Stromal cell of bone marrow (primary cell): ENCODE results near the gene ARPIN.
"Not testable (repeated sequence)": the region's sequence is repeated elsewhere in the genome, so short reads cannot be mapped to it uniquely, and the experiment has no call there.

Experiments used
- DNase-seq: peaks from one replicate; pipeline ENCODE4 v3.0.0-alpha.2; 2012; ENCODE audit warnings: low read depth

The ARPIN gene

DNA sequence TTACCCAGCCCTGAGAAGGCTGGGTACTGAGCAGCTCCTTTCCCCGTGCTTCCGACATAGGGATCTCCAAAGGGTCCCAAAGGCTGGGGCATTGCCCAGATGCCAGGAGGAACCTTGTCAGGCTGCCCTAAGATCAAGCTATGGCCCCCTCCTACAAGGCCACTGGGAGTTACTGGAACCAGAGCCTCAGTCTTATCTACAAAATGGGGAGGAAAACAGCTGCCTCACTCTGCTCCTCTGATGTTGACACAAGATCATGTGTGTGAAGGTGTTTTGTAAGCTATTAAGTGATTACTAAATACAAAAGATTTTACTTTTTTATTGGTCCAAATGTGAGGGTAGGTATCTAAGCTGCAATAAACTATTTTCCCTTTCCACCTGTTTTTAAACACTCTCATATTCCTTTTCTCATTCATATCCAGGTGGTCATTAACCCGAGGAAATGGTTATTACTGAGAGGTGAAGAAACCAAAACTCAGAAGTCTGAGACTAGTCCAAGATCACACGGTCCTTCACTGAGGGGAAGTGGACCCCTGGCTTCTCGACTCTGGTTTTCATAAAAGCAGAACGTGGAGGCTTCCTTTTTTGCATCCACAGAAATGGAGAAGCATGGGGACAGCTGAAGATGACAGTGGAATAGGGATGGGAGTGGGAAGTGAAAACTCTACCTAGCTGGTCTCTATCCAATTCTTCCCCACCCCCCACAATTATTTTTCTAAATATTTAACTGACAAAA, 1.7 kb downstream of the ARPIN start:
- no peak for DNase-seq

DNA sequence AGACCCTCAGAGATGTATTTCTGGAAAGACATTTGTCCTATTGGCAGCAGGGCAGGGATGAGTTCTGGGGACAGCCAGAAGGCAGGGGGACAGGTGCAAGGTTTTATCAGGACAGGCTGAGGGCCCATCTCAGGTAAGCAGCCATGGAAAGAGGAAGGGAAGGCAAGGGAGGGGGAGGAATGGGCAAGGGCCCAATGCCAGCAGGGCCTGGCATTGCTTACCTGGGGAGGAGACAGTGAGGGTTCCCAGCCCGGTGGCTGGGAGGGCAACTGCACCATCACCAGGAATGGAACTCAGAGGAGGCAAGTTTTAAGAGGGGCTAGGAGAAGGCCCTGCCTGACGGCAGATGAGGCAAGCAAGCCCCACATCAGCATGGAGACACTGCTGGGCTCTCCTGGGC, 3.1 kb downstream of the ARPIN start:
- DNase-seq = no peak

DNA sequence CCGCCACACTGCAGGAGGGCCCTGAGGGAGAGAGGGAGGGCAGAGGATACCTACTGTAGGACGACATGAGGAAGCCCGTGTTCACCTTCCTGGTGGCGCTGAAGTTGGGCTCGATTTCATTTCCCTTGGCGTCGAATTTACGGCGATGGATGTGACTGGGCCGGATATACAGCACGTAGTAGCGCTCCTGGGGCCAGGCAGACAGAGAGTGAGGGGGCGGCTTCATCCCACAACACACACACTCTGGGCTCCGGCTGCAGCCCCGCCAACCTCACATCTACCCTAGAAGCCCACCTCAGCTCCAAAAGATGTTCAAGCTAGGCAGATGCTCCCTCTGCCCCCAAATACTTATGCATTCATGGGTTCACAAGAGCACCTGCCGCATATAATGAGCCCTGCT, 4.5 kb downstream of the ARPIN start:
- DNase-seq = no peak

DNA sequence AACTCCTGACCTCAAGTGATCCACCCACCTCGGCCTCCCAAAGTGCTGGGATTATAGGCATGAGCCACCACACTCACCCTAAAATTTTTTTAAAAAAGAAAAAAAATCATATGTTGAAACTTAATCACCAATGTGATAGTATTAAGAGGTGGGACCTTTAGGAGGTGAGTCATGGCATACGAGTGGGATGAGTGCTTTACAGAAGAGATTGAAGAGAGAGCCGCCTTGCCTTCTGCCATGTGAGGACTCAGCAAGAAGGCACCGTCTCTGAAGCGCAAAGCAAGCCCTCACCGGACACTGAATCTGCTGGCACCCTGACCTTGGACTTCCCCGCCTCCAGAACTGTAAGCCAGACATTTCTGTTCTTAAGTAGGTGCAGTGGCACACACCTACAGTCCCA, 5.5 kb downstream of the ARPIN start:
- no peak for DNase-seq

DNA sequence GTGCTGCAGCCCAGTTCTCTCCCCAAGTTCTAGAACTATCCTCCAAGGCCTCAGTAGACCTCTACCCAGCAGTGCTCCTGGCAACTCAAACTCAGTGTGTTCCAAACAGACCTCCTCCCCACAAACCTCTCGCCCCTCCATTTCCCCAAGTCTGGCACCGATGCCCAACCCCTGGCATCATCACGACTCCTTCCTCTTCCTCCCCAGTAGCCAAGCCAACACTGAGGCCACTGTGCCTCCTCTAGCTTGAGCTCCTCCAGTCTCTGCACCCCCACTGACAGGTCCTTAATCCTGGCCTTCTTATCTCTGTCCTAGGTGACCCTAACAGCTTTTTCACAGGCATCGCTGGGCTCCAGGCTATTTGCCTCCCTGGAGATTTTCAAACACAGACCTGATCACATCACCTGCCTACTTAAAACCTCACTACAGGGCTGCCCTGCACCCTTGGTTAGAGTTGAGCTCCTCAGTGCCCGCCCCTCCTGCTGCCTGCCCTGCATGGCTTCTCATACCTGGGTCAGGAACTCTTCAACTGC, 6.8 kb downstream of the ARPIN start:
- DNase-seq = no peak

DNA sequence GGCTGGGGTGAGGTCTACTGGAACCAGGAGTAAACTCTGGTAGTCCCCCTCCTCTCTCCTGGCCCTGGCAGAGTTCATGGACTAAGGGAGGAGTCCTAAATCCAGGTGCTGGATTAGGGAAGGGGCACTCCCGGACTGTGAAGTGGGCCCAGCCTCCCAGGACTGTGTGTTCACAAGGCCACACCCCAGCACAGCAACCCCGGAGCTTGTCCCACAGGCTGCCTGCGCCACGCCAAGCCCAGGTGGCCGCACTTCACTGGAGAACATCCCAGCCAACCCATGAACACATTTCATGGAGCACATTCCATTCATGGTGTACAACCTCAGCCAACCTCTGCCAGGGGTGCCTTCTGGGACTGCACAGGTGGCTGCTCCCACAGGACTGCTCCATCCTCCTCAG, 8.2 kb downstream of the ARPIN start:
- DNase-seq = no peak

DNA sequence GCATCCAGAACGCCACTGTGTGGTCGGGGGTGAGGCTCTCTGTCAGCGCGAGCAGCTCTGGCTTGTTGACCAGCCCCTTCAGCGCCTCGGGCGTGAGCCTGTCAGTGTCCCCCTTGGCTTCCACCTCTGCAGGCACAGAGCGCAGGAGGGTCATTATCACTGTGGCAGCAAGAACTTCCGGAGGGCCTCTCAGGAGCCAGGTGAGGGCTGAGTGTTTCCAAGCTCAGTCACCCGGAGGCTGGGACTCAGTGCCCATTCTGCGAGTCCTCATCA, 9.0 kb downstream of the ARPIN start:
- no peak for DNase-seq

DNA sequence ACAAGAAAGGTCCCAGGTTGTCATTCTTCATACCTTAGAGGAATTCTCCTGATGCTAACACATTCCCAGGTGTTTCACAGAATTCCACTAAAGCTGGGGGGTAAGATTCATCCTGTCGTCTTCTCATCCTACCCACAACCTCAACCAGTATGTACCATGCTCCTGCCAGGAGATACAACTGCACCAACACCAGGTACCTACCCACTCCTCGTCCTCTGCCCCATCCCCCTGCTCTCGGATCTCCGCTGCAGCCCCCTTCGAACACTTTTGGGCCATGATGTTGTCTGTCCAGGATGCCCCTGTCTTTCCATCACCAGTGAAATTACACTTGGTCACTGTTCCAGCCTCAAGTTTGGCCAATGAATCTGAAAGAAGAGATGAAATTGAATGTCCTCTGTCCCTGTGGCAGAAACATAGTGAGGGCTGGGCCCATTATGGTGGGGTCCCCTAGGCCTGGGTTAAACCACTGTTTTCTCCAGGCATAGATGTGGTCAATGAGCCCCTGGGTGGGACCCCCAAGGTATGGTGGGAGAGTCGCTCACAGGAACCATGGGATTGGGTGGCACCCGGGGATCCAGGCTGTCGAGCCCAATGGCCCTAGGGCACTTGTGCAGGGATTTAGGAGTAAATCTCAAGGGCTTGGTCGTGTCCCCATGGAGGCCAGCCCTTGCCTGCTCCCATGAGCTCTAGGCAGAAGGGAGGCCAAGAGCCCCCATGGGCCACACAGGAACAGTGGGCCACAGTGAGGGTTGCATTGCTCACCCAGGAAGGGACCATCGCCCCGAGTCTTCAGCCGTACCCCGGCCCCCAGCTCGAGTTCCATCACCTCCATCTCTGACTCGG, 9.5 kb downstream of the ARPIN start:
- DNase-seq = no peak

DNA sequence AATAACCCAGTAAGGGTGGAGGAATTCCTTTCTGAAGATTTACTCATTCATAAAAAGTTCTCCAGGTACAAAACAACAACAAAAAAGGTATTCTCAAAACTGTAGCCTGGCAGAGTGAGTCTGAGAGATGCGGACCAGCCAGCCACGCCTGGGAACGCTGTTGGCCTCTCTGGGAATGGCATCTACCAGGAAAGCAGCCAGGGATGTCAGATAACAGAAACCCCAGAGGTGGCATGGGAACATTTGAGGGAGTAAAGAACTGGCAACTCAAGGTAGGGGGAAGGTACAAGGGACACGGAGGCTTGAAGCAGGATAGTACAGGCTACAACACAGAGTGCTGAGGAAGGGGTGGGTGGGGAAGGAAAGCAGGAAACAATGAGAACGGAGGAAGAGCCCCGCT, 11.9 kb downstream of the ARPIN start:
- no peak for DNase-seq

DNA sequence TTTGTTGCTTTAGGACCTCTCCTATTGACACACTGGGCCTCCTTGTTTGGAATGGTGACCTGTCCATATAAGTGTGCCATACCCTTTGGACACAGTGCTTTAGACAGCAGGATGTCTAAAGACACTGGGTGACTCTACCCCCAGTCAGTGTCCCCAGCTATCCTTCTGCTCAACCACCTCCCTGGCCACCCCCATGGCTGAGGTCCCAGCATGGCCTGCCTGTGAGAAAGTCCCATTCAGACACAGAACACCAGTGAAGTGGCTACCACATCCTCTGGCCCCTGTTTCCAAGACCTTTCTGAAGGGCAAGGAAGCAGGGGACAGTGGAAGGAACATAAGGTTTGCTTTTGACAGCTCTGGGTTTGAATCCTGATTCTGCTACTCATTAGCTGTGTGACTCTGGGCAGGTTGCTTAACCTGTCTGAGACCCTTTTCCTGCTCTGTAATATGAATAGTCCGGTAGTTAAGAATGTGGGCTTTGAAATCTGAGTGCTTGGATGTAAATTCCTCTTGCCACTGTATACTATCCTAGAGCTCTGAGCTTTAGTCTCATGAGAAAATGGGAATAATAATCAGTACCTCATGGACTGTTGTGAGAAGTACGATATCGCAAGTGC, 12.7 kb downstream of the ARPIN start:
- DNase-seq = no peak

DNA sequence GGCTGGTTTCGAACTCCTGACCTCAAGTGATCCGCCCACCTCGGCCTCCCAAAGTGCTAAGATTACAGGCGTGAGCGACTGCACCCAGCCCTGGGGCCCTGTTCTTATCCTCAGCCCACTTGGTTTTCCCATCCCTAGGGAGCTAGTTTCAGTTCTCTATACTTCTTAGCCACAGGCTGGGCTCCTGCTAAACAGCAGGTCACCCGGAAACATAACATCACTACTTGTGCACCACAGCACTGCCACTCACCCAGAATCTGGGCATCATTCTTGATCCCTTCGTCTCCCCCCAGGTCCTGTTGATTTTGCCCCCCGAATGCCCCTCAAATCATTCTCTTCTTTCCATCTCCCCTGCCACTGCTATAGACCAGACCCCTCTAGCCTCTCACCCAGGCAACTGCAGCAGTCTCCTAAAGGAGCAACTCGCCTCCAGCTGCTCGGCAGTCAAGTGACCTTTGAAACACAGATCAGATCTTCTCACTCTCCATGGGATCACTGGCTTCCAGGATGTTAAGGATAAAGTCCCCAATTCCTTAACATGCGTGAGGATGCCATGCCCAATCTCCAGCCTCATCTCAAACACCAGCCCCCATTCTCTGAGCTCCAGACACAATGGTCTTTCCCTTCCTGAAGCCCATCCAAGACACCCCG, 13.3 kb downstream of the ARPIN start:
- DNase-seq = no peak

DNA sequence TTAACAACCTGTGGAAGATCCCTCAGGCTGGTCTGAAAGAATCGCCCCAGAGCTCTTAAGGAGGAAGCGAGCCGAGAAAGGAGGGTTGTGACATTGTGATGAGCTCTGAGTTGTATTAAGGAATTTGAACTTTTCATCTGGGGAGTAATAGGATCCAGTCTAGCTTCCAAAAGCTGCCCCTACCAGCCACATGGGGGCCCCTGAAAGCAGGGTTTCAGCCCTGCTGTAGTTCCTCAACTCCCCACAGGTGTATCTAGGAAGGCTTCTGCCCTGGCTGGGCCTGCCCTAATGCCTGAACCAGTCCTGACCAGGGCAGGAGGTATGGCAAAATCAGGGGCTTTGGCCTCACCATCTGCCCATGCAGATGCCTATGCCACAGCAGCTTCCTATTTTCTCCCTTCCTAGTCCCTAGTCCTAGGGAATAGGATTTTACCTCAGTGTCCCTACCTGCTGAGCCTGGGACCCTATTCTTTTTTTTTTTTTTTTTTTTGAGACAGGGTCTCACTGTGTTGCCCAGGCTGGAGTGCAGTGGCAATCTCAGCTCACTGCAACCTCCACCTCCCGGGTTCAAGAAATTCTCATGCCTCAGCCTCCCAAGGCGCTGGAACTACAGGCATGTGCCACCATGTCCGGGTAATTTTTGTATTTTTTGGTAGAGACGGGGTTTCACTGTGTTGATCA, 14.0 kb downstream of the ARPIN start:
- no peak for DNase-seq

DNA sequence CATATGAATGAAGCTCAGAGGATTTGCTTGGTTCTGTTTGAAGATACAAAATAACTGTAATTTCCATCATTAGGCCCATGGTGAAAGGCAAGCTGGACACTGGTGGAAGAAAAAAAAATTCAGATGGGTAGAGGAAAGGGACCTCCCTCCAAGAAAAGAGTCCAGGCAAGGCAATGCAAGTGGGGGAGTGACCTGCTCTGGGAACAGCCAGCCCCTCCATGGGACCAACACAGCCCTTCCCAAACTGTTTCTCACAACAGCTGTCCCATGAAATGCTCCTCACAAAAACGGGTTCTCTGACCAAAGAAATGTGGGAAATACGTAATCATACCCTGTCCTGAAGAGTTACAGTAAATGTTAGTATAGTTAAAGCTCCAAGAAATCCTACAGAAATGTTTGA, 14.6 kb downstream of the ARPIN start:
- DNase-seq = no peak

DNA sequence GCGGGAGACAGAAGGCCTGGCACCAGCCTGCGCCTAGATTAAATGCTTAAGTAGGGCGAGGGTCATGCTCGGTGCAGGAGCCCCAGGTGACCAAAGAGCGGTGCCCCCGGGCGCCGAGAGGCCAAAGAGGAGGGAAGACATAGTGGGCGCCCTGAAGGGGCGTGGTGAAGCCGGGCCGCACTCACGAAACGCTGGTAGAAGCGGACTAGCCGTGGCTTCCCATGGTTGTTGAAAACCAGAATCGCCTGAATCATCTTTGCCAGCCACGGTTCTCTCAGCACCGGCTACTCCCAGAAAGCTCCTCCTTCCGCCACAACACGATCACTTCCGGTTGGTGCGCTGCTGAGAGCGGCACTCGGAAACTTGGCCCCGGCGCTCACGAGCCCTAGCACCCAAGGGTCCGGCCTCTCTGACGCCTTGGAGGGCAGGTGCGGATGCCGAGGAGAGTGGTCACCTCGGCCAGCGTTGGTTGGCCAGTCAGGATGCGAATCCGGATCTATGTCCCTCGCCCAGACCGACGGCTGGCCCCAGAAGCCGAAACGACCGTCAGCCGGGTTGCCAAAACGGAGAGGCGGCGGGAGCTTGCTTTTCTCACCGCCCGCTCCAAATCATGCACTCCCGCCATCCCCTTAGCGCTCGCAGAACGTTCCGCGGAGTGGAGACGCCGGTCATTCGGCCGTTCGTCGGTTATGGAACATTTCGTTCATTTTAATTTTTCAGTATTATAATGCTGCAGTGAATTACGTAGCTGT, 18.9 kb downstream of the ARPIN start, which contains the start of gene AP3S2:
TSS of gene AP3S2 (minus strand) at position 299 of the 752 bp plus-strand sequence. CDS start at position 254, 45 bp downstream.
- DNase-seq = peak; percentile 88

DNA sequence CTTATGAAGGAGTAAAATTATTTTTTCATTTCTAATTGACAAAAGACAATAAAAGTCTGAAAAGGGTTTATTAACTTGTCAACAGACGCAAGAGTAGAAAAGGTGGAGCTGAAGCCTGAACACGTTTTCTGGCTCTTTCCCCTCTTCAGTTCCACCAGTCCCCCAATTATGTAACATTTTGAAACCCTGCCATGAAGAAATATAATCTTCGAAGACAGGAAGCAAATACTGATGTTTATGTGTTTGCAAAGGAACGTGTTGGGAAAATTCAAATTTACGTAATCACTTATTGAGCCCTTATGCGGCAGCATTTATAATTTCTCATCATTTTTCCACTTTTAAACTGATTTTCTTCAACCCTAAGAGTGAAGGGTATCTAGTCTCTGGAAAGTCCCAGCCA, 19.7 kb downstream of the ARPIN start:
- DNase-seq = no peak

DNA sequence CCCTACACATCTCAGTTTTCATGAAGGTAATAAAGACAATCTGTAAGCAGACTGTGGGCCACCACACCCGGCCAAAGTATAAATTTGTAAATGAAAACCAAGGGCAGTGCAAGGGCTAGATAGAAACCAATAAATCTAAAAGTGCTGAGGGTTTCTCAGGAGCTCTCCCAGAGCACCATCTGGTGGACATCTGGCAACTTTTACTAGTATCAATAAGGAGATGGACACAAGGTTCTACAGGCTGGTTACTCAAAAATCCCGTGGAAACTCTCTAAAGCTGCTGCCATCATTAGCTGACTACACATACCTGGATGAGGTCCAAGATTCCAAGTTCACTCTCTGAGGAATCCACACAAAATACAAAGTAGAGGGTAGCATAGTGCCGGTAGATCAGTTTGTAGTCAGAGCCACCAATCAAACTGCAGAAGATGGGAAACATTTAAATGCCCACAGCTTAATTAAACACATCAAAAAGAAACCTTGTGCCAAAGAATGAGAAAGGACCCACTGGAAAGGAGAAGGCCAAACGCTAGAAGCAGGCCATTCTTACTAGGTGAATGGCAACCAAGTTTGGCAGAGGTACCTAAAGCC, 24.4 kb downstream of the ARPIN start:
- peak; percentile 75 for DNase-seq

DNA sequence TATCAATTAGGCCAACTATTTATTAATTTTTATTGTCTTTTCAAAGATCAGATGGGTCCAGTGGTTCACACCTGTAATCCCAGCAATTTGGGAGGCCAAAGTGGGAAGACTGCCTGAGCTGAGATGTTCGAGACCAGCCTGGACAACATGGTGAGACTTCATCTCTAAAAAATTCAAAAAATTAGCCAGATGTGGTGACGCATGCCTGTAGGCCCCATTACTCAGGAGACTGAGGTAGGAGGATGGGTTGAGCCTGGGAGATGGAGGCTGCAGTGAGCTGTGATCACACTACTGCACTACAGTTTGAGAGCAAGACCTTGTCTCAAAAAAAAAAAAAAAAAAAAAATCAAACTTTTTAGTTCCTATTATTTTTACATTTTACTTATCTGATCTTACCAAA, 27.1 kb downstream of the ARPIN start:
- DNase-seq = no peak

DNA sequence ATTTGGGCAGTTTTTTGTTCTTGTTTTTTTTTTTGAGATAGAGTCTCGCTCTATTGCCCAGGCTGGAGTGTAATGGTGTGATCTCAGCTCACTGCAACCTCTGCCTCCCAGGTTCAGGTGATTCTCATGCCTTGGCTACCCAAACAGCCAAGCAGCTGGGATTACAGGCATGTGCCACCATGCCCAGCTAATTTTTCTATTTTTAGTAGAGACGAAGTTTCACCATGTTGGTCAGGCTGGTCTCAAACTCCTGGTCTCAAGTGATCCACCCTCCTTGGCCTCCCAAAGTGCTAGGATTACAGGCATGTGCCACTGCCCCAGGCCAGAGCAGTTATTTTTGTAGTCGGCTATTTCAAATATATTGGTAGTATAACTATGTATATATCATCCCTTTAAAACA, 27.6 kb downstream of the ARPIN start:
- not testable (repeated sequence) for DNase-seq

DNA sequence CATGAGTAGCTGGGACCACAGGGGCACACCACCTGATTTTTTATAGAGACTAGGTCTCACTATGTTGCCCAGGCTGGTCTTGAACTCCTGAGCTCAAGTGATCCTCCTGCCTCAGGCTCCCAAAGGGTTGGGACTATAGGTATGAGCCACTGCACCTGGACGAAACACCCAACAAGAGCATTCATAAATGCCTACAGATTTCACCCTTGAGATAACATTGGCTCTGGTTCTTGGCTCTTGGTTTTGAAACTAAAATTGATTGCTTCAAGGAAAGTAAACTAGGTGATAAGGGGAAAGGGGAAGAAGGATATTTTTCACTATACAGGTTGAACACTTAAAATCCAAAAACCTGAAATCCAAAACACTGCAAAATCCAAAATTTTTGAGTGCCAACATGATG, 29.2 kb downstream of the ARPIN start:
- DNase-seq = no peak

DNA sequence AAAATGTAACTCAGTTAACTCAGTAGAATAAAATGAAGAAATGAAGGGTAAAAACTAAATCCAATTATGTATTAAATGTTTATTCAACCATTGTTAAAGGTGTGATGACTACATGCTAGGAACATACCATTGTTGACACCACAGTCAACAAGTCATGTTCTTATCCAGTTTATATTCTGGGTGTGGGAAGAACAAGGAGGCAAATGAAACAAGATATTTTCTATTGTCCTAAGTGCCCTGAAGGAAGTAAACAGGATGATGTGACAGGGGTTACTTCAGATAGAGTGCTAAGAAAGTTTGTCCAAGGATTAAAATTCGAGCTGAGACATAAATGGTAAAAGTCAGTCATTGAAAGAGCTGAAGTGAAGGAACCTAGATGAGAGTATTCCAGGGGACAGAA, 32.0 kb downstream of the ARPIN start:
- no peak for DNase-seq

DNA sequence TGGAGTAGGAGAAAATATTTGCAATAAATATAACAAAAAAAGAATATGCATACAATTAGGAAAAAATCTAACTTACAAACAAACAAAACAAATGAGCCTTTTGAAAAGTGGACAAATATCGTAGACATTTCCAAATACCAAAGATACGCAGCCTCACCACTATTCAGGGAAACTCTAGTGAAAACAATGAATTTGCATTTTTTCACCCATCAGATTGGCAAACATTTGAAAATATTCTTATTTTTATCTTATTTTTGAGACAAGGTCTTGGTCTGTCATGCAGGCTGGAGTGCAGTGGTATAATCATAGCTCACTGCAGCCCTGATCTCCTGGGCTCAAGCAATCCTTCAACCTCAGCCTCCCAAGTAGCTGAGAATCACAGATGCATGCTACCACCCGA, 34.4 kb downstream of the ARPIN start:
- no peak for DNase-seq
